Loucy (cell line): ENCODE measurements around the gene CAMKMT.

Source experiments
- EZH2phosphoT487 ChIP-seq: fragments of 200-600 bp; IDR thresholded peaks from 2 replicates; pipeline ENCODE4 v1.6.1; 2018; ENCODE audit warnings: antibody characterized with exemption, mild to moderate bottlenecking, moderate library complexity, borderline replicate concordance
- TF ChIP-seq, protein P1 (sequence below): fragments of 200-600 bp; sonication (generic); conservative IDR thresholded peaks from 2 replicates; pipeline ENCODE4 v1.5.1; 2014; ENCODE audit warnings: mild to moderate bottlenecking, antibody characterized with exemption, low read length

DNA sequence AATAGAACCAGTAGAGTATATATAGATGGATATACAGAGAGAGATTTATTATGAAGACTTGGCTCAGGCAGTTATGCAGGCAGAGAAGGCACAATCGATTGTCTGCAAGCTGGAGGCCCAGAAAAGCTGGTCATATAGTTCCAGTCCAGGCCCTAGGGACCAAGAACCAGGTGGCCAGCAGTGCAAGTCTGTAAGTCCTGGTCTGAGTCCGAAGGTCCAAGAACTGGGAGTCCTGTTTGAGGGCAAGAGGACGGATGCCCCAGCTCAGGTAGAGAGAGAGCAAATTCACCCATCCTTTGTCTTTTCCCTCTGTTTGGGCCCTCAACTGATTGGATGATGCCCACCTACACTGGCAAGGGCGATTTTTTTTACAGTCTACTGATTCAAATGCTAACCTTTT, 164.6 kb downstream of the CAMKMT start:
- TF ChIP-seq, protein P1, sequence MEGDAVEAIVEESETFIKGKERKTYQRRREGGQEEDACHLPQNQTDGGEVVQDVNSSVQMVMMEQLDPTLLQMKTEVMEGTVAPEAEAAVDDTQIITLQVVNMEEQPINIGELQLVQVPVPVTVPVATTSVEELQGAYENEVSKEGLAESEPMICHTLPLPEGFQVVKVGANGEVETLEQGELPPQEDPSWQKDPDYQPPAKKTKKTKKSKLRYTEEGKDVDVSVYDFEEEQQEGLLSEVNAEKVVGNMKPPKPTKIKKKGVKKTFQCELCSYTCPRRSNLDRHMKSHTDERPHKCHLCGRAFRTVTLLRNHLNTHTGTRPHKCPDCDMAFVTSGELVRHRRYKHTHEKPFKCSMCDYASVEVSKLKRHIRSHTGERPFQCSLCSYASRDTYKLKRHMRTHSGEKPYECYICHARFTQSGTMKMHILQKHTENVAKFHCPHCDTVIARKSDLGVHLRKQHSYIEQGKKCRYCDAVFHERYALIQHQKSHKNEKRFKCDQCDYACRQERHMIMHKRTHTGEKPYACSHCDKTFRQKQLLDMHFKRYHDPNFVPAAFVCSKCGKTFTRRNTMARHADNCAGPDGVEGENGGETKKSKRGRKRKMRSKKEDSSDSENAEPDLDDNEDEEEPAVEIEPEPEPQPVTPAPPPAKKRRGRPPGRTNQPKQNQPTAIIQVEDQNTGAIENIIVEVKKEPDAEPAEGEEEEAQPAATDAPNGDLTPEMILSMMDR, result no peak
- no peak for TF ChIP-seq EZH2phosphoT487
